ENCODE measurements around the gene DLGAP4. TPM values are rescaled to one million over a fixed set of nuclear protein-coding genes. Genes with fewer than 3 reads are reported as not detected.
A peak's percentile ranks its signal among the peaks of the same experiment; 100 is the strongest.

DLGAP4 gene
- polyA plus RNA-seq, 2 of the 4 experiments (the other 2 are of a cell fraction) = 11.9 to 36.7 TPM

DNA sequence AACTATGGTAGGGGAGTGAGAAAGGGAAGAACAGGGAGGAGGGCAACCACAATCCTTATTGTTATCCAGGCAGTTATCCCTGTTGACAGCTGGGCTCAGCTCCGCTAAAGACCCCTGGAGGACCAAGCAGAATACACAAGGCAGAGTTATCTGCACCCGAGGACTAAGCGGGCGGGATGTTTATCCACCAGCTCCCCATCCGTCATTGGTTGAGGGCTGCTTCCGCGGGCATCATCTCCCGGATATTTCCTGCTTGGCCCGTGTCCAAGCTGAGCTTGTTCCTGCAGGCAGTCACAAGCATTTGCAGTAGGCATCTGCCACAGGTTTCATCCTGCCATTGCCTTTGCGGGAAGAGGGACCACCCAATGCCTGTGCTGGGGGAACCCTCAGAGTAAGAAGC, 102.1 kb downstream of the DLGAP4 start (continued):
- TF ChIP-seq, protein P1, sequence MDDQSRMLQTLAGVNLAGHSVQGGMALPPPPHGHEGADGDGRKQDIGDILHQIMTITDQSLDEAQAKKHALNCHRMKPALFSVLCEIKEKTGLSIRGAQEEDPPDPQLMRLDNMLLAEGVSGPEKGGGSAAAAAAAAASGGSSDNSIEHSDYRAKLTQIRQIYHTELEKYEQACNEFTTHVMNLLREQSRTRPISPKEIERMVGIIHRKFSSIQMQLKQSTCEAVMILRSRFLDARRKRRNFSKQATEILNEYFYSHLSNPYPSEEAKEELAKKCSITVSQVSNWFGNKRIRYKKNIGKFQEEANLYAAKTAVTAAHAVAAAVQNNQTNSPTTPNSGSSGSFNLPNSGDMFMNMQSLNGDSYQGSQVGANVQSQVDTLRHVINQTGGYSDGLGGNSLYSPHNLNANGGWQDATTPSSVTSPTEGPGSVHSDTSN (IDR thresholded peaks at IDR 0.05) = no peak
- TF ChIP-seq ESRRA (IDR thresholded peaks at IDR 0.05; ENCODE audit: borderline replicate concordance, low read length) (no peak), CEBPB (IDR thresholded peaks at IDR 0.05) (no peak), POLR2A (IDR thresholded peaks at IDR 0.05; ENCODE audit: low read length) (no peak)
- TF ChIP-seq, protein P2, sequence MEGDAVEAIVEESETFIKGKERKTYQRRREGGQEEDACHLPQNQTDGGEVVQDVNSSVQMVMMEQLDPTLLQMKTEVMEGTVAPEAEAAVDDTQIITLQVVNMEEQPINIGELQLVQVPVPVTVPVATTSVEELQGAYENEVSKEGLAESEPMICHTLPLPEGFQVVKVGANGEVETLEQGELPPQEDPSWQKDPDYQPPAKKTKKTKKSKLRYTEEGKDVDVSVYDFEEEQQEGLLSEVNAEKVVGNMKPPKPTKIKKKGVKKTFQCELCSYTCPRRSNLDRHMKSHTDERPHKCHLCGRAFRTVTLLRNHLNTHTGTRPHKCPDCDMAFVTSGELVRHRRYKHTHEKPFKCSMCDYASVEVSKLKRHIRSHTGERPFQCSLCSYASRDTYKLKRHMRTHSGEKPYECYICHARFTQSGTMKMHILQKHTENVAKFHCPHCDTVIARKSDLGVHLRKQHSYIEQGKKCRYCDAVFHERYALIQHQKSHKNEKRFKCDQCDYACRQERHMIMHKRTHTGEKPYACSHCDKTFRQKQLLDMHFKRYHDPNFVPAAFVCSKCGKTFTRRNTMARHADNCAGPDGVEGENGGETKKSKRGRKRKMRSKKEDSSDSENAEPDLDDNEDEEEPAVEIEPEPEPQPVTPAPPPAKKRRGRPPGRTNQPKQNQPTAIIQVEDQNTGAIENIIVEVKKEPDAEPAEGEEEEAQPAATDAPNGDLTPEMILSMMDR (IDR thresholded peaks at IDR 0.05) = no peak

DNA sequence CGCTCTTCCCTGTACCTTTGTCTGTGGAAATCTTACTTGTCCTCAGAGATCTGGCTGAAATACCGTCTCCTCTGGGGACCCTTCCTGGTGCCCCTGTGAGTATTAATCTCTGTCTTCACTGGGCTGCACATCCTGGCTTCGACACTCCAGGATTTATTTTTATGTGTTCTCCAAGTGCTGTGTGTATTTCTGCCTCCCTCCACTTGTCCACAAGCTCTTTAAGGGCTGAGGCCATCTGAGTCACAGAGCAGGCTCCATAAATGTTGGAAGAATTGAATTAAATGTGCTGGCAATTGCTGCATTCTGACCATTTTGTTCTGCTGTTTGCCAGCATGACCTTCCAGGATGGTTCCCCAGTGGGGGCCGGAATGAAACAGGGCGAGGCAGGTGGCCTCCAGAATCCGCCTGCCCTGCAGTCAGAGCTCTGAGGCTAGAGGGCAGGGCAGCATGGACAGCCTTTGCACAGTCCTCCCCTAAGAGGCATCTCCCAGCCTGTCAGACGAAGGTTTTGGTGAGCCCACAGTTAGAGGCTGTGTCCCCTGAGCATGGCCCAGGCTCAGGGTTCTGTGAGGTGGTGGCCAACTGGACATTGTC, 105.8 kb downstream of the DLGAP4 start:
- WGBS (ENCODE audit: missing lambda C conversion rate) = 29% methylated on average over 7 of the region's 7 CpGs

DNA sequence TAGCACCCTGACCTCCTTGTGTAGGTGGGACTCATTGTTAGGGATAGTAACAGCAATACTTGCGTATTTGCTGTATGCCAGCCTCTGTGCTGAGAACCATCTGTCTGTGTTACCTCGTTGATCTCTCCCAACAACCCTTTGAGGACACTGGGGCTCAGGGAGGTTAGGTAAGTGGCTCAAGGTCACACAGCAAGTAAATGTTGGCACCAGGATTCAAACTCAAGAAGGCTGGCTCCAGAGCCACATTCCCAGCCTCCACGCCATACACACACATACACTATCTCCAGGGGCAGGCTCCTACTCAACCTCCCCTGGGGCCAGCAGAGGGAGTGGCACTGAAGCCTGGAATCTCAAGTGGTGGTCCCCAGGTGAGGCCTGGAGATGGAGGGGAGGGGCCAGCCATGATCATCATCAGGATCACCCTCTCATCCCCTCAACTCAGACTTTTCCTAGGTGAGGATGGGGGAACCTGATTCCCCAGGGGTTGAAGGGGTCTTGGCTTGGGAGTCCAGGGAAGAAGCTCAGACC, 109.4 kb downstream of the DLGAP4 start:
- WGBS (ENCODE audit: missing lambda C conversion rate) = 60% methylated on average over 3 of the region's 3 CpGs
- H3K4me2 ChIP-seq = no peak overlapping the region
- CTCF ChIA-PET = interaction anchor here (1.1 to 1.2 kb wide), 2 partner anchors 24 to 202 kb away, joined by 4 to 5 read pairs; no protein-coding TSS in a partner anchor
- H3K4me1 ChIP-seq = no peaks in the 10 kb centered on the region
- no peaks in the 10 kb centered on the region for H3K9me3 ChIP-seq
- FAIRE-seq (no peak), DNase-seq (ENCODE audit: low read depth in 1 of 2, low spot score in 1 of 2) (no peak), ATAC-seq (no peak)
- TF ChIP-seq, protein P1 (IDR thresholded peaks at IDR 0.05) = no peak
- no peak for TF ChIP-seq RAD21 (conservative IDR thresholded peaks at IDR 0.05 in 1 of 2, IDR thresholded peaks at IDR 0.05 in 1 of 2)
- TF ChIP-seq ZSCAN20 (CRISPR knock-in tag; IDR thresholded peaks at IDR 0.05) = no peak
- no peak for TF ChIP-seq NFE2L2 (conservative IDR thresholded peaks at IDR 0.05; ENCODE audit: low read length)
- no peak for TF ChIP-seq HEYL (CRISPR knock-in tag; IDR thresholded peaks at IDR 0.05)
- no peak for TF ChIP-seq JUNB (IDR thresholded peaks at IDR 0.05)
- TF ChIP-seq NR3C1 (IDR thresholded peaks at IDR 0.05) = no peak
- no peak for TF ChIP-seq MAZ (IDR thresholded peaks at IDR 0.05; ENCODE audit: borderline replicate concordance, low read depth, low read length)
- TF ChIP-seq HOXB13 (CRISPR knock-in tag; IDR thresholded peaks at IDR 0.05; ENCODE audit: low read depth) = no peak
- no peak for TF ChIP-seq KDM5A (IDR thresholded peaks at IDR 0.05)
- TF ChIP-seq, protein P3, sequence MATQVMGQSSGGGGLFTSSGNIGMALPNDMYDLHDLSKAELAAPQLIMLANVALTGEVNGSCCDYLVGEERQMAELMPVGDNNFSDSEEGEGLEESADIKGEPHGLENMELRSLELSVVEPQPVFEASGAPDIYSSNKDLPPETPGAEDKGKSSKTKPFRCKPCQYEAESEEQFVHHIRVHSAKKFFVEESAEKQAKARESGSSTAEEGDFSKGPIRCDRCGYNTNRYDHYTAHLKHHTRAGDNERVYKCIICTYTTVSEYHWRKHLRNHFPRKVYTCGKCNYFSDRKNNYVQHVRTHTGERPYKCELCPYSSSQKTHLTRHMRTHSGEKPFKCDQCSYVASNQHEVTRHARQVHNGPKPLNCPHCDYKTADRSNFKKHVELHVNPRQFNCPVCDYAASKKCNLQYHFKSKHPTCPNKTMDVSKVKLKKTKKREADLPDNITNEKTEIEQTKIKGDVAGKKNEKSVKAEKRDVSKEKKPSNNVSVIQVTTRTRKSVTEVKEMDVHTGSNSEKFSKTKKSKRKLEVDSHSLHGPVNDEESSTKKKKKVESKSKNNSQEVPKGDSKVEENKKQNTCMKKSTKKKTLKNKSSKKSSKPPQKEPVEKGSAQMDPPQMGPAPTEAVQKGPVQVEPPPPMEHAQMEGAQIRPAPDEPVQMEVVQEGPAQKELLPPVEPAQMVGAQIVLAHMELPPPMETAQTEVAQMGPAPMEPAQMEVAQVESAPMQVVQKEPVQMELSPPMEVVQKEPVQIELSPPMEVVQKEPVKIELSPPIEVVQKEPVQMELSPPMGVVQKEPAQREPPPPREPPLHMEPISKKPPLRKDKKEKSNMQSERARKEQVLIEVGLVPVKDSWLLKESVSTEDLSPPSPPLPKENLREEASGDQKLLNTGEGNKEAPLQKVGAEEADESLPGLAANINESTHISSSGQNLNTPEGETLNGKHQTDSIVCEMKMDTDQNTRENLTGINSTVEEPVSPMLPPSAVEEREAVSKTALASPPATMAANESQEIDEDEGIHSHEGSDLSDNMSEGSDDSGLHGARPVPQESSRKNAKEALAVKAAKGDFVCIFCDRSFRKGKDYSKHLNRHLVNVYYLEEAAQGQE (IDR thresholded peaks at IDR 0.05) = no peak
- TF ChIP-seq, protein P4, sequence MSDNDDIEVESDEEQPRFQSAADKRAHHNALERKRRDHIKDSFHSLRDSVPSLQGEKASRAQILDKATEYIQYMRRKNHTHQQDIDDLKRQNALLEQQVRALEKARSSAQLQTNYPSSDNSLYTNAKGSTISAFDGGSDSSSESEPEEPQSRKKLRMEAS (IDR thresholded peaks at IDR 0.05) = no peak
- TF ChIP-seq POLR2A (IDR thresholded peaks at IDR 0.05; ENCODE audit: low read length) = no peak
- no peak for TF ChIP-seq ZC3H11A (IDR thresholded peaks at IDR 0.05)
- TF ChIP-seq PHF8 (IDR thresholded peaks at IDR 0.05; ENCODE audit: borderline replicate concordance, low read depth) = no peak
- TF ChIP-seq NPAS2 (CRISPR knock-in tag; IDR thresholded peaks at IDR 0.05; ENCODE audit: borderline replicate concordance) = no peak
- TF ChIP-seq RNF2 (IDR thresholded peaks at IDR 0.05; ENCODE audit: borderline replicate concordance, low read depth) = no peak
- no peak overlapping the region for H3K4me3 ChIP-seq
- POLR2A ChIA-PET = no interaction called here
- no peak overlapping the region for H3K27ac ChIP-seq

More for the DNA sequence above, 105.8 kb downstream of the DLGAP4 start:
- CTCF ChIA-PET = interaction anchor here (0.8 to 1.2 kb wide), 3 partner anchors 9 to 212 kb away, joined by 3 to 4 read pairs (median 4); no protein-coding TSS in a partner anchor
- no peak overlapping the region for H3K4me2 ChIP-seq
- DNase-seq (ENCODE audit: low read depth in 1 of 2, low spot score in 1 of 2) (no peak), FAIRE-seq (no peak), ATAC-seq (peak in 1 of 2 experiments; percentile 22; a peak in 2 of 6 replicates)
- no peak for TF ChIP-seq POLR2AphosphoS2 (conservative IDR thresholded peaks at IDR 0.05; ENCODE audit: low read length)
- no peak for TF ChIP-seq ZC3H11A (IDR thresholded peaks at IDR 0.05)
- TF ChIP-seq, protein P5, sequence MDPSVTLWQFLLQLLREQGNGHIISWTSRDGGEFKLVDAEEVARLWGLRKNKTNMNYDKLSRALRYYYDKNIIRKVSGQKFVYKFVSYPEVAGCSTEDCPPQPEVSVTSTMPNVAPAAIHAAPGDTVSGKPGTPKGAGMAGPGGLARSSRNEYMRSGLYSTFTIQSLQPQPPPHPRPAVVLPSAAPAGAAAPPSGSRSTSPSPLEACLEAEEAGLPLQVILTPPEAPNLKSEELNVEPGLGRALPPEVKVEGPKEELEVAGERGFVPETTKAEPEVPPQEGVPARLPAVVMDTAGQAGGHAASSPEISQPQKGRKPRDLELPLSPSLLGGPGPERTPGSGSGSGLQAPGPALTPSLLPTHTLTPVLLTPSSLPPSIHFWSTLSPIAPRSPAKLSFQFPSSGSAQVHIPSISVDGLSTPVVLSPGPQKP (IDR thresholded peaks at IDR 0.05; ENCODE audit: low read depth, low read length) = no peak
- no peak for TF ChIP-seq EP300 (IDR thresholded peaks at IDR 0.05)
- TF ChIP-seq, protein P6, sequence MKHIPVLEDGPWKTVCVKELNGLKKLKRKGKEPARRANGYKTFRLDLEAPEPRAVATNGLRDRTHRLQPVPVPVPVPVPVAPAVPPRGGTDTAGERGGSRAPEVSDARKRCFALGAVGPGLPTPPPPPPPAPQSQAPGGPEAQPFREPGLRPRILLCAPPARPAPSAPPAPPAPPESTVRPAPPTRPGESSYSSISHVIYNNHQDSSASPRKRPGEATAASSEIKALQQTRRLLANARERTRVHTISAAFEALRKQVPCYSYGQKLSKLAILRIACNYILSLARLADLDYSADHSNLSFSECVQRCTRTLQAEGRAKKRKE (CRISPR knock-in tag; IDR thresholded peaks at IDR 0.05; ENCODE audit: low read depth) = no peak
- H3K4me1 ChIP-seq = no peaks in the 10 kb centered on the region
- POLR2A ChIA-PET = no interaction called here
- H3K27ac ChIP-seq = no peak overlapping the region
- H3K9me3 ChIP-seq = no peaks in the 10 kb centered on the region
- no peak overlapping the region for H3K4me3 ChIP-seq
